ENCODE measurements around the gene LAMTOR5.
A peak's percentile ranks its signal among the peaks of the same experiment; 100 is the strongest.
"Not testable (repeated sequence)": the region's sequence is repeated elsewhere in the genome, so short reads cannot be mapped to it uniquely, and the experiment has no call there.

The LAMTOR5 gene

DNA sequence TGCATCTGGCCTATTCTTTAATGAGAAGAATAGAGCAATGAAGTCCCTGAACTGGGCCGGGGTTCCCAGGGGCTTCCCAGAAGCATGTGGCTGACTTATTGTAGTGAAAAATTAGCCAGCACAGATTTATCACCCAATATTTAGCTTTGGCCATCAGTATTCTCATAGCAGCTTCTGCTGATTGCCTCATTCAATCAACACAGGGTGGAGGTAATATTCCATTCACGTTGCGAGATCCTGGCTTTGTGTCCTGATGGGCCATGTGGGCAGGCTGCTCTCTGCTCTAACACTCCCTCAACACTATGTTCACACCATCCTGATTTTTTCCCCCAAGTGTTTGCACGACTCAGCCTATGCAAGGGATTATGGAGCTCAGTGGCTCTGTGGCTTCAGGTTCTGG lies 21.5 kb upstream of the LAMTOR5 start:
- no peak for DNase-seq (ENCODE audit: low read depth in 3 of 3, low spot score in 1 of 3)

DNA sequence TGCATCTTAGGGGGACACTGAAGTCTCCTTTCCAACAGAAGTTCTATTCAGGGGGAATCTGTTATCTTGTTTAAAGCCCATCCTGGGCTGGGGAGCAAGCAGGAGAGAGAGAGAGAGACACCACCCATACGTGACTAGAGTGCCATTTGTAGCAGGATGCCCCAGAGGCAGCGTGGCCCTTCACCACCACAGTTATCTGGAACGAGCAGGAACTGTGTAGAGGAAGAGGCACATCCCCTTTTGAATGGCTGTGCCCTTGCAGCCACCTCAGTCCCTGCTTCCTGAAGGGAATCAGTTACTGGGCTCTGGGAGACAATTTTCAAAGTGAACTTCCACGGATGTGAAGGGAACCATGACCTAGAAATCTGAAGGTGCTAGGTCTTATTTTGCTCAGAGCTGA lies 19.4 kb upstream of the LAMTOR5 start:
- DNase-seq (ENCODE audit: low read depth in 3 of 3, low spot score in 1 of 3) = no peak

DNA sequence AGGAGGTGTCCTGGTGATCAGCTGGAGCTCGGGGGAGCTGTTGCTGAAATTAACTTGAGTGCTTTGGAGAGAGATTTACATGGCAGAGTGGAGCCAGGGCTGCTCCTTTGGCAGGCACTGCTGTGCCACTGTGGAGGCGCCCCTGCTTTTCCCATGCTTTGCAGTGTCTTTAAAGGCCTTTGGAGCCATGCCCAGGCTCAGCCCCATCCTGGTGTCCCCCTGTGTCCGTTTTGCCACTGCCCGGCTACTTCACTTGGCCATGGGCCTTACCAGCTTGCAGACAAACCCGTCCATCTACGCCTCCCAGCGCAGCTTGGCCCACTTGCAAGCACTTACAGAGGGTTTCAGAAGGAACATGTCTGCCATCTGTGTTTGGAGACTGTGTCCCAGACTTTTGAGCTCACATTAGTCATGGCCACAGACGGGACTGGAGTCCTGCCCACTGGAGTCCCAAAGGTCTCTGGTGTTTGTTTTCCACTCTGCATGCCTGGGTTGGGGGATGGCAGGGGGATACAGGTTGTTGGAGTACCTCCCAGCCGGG lies 18.2 kb upstream of the LAMTOR5 start:
- DNase-seq (ENCODE audit: low read depth in 3 of 3, low spot score in 1 of 3) = no peak

DNA sequence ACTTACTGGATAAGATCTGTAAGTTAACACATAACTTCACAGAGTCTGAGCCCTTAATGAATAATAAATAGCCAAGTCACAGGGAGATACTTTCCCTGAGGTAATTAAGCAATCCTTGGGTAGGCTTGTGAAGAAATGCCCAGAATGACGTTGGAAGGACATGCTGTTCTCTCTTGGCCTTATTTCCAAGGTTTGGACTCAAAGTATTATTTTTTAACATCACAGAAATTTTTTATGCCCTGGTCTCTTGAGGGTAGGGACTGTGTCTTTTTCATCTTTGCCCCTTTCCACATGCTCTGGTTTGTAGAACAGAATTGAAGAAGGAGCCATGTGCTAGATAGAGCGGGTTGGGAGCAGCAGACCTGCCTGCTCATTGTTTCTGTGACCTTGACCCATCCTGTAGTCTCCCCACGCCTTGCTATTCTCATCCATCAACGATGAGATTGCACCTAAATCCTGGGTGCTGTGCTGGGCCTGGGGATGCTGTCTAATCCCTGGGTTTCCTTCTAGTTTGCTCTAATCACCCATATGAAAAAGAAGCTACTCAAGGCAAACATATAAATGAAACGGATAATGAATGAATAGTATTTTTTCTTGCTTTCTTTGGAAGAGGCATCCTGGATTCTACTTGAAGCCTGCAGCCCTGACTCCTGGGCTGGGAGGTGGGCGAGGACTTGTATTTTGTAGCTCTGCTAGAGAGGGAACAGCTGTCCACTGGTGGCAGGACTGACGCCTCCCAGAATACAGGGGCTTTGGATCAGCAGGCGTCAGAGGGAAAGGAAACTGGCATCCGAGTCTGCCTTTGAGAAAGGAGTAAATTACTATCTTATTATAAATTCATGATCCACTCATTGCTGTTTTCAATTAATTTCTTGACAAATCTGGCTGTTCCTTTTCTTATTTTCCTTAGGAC lies 17.5 kb upstream of the LAMTOR5 start:
- DNase-seq (ENCODE audit: low read depth in 3 of 3, low spot score in 1 of 3) = no peak

DNA sequence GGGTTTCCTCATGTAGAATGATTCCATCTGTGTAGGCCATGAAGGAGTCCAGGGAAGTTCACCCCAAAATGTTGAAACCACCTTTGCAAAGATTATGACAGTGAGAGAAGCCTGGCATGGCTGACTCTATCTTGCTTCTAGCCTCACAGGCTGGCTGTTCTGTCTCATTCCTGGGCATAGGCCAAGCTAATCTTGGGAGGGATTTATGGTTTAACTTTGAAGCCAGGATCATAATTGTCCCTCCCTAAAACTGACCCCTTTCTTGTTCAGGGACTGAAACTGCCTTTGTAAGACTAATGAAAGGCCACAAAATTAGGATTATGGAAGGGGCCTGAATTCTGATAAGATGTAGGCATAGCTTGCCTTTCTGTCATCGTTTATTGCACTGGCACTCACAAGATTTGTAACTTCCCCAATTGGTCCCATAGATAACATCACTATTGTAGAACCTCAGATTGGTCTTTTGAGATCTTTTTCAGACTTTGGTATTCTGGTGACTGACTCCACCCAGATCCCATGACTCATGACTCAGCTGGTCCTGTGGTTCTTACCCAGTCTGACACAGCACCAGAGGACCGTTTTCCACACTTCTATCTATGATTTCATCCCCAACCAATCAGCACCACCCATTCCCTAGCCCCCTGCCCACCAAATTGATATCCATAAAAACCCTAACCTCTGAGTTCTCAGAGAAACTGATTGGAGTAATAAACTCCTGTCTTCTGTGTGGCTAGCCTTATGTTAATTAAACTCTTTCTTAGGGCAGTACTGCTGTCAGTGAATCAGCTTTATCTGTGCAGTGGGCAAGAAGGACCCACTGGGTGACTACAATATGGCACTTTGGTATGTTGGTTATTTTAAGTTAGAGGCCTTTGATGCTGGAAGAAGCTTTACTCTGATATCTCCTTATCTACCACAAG lies 13.6 kb upstream of the LAMTOR5 start:
- no peak for DNase-seq (ENCODE audit: low read depth in 3 of 3, low spot score in 1 of 3)

DNA sequence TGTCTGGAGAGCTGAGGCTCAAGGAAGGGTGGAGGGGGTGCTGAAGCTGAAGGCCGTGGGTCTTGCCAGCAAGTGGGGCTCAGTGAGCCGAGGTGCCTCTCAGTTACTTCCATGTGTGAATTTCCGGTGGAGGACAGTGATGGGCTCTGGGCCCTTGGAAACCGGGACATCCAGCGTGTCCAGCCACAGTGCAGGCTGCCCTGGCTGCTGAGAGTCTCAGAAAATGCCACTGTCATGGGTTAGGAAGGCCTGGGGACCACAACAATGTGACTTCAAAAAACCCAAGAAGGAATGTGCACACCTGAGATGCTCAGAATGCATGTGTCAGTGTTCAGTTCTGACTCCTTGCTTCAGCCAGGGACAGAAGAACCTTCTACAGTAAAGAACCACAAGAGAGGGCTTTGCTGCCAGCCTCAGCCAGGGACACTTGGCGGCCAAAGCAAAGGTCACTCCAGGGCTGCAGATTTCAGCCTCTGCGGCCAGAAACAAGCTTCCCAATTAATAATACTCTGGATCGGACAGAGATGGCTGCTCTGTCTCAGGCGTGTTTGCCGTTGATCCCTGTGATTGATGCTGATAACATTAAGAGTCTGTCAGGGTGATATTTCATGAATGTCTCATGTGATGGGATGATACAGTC lies 12.6 kb upstream of the LAMTOR5 start:
- no peak for DNase-seq (ENCODE audit: low read depth in 3 of 3, low spot score in 1 of 3)

DNA sequence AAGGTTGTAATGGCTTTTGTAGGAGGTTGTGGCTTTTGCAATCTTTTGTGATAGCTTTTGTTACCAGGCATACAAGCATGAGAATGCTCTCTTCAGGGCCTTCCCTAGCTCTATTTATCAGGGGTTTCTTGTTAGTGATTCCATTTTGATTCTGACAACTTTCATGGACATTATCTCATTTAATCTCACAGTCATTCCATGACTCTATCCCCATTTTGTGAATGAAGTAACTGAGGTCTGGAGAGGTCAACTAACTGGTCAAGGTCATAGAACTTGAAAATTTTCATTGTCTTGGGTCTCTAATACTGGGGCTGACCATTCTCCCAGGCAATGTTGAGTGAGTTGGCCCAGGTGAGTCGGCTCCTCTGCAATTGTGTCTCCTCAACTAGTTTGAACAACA lies 11.2 kb upstream of the LAMTOR5 start:
- no peak for DNase-seq (ENCODE audit: low read depth in 3 of 3, low spot score in 1 of 3)

DNA sequence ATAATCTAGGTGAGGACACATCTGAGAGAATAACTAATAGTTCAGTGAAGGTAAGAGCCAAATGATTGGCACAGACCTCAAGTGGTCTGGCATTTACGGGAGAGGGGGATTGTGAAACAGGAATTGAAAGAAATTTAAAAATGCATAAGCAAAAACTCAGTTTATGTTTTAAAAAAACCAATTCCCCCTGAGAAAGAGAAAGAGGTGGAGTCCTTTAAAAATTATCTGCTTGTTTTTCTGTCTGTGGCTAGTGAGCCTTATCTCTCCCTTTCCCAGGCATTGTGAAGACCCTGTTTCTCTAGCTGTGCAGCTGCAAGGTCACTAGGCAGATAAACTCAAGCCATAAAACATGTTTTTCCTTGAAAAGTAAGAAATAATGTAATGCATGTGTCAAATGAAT lies 5.6 kb upstream of the LAMTOR5 start:
- not testable (repeated sequence) for DNase-seq (ENCODE audit: low read depth in 3 of 3, low spot score in 1 of 3)

DNA sequence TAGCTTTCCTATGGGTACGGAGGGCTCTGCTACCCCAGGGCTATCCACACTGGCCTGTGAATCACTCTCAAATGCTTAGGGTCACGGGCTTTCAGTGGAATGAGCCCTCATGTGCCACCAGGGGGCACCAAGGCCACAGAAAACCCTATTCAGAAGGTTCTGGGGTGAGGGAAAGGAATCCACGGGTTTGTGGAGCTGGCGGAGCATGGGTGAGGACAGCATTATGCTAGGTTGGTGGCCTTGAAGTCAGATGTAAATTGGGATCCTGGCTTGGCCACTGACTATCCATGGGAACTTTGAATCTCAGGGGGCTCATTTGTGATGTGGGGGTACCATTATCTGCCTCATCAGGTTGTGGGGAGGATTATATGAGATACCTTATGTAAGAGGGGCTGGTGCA lies 5.1 kb upstream of the LAMTOR5 start:
- DNase-seq (ENCODE audit: low read depth in 3 of 3, low spot score in 1 of 3) = peak; percentile 11 to 42 (median 17)

DNA sequence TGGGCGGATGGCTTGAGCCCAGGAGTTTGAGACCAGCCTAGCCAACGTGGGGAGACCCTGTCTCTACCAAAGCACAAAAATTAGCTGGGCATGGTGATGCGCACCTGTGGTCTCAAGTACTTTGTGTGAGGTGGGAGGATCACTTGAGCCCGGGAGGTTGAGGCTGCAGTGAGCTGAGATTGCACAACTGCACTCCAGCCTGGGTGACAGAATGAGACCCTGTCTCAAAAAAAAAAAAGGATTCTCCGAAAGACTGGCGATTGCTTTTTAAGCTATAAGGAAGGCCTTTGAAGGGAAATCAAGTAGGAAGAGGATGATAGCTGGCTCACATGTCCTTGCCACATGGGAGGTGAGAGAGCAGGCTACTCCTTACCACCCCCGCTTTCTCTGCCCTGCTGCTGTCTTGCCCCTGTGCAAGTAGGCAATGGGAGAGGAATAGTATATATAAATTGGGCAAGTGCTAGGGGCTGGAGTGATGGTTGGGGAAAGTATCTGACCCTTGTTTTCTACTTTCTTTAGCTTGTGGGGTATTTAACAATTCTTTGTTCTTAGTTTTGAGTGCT lies 3.8 kb upstream of the LAMTOR5 start:
- DNase-seq (ENCODE audit: low read depth in 3 of 3, low spot score in 1 of 3) = no peak

DNA sequence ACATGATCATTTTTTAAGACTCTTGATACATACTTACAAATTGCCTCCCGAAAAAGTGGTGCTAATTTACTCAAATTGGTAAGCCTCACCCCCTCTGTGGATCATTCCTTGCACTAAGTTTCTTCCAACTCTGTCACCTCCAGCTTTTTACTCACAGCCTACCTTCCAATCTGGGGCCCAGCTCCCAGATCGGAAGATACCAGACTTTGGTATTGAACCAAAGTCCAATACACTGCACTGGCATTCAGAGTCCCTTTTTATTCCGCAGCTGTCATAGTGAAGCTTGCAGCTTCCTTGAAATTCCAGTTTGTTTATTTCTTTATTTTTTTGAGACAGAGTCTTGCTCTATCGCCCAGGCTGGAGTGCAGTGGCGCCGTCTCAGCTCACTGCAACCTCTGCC lies 1.8 kb upstream of the LAMTOR5 start:
- no peak for DNase-seq (ENCODE audit: low read depth in 3 of 3, low spot score in 1 of 3)

DNA sequence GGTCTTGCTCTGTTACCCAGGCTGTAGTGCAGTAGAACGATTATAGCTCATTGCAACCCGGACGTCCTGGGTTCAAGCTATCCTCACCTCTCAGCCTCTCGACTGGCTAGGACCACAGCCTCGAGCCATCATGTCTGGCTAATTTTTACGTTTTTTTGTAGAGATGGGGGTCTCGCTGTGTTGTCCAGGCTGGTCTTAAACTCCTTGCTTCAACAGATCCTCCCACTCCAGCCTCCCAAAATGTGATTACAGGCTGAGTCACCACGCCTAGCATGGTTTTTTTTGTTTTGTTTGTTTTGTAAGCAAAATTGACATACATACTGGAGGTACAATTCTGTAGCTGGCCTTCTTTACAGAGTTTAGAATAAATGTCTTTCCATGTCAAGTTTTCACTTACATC lies 994 bp upstream of the LAMTOR5 start:
- no peak for DNase-seq (ENCODE audit: low read depth in 3 of 3, low spot score in 1 of 3)

DNA sequence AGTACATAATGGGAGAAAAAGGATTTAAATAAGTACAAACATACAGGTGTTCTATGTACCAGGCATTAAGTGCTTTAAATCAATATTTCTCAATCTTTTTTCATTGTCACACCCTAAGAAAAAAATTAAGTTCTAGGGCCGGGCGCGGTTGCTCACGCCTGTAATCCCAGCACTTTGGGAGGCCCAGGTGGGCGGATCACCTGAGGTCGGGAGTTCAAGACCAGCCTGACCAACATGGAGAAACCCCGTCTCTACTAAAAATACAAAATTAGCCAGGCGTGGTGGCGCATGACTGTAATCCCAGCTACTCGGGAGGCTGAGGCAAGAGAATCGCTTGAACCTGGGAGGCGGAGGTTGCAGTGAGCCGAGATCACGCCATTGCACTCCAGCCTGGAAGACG lies 1.1 kb downstream of the LAMTOR5 start:
- not testable (repeated sequence) for DNase-seq (ENCODE audit: low read depth in 3 of 3, low spot score in 1 of 3)

DNA sequence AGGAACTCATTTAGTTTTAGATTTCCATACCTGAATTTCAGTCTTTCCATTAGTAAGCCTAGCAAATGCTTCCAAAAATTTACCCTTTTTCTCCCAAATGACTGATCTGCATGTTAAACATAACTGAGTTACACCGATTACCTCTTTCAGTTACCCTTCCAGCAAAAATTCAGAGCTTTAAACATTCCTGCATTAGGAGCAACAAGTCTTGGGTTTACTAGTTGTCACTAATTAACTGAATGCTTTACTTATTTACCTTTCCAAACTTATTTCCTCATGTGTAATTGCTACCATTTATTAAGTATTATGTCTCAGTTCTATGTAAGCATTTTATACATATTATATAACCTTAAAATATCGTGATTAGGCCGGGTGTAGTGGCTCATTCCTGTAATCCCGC lies 3.1 kb downstream of the LAMTOR5 start:
- DNase-seq (ENCODE audit: low read depth in 3 of 3, low spot score in 1 of 3) = no peak

DNA sequence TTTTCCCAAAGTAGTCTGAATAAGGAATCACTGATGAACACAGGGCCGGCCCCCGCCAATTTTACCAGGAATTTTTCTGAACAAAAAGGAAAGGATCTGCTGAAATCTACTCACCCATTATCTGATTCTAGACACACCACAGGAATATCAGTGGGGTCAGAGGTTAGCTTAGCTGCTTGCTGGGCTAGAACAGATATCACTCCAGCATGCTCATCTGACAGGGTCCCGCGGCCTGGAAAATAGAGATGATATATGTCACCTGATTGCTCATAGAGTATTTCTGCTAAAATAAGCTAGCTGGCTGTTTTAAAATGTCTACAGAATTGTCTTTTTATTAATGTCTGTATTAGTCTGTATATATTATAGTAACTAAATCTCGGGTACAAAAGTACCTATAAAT lies 3.7 kb downstream of the LAMTOR5 start:
- DNase-seq (ENCODE audit: low read depth in 3 of 3, low spot score in 1 of 3) = no peak

DNA sequence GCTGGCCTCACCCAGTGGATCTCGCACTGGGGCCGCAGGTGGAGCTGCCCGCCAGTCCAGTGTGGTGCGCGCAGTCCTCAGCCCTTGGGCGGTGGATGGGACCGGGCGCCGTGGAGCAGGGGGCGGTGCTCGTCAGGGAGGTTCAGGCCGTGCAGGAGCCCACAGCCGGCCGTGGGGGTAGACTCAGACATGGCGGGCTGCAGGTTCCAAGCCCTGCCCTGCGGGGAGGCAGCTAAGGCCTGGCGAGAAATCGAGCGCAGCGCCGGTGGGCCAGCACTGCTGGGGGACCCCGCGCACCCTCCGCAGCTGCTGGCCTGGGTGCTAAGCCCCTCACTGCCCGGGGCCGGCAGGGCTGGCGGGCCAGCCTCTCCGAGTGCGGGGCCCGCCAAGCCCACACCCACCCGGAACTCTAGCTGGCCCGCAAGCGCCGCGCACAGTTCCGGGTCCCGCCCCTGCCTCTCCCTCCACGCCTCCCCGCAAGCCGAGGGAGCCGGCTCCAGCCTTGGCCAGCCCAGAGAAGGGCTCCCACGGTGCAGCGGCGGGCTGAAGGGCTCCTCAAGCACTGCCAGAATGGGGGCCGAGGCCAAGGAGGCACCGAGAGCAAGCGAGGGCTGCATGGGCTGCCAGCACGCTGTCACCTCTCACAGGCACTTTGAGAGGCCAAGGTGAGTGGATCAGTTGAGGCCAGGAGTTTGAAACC lies 11.1 kb downstream of the LAMTOR5 start:
- not testable (repeated sequence) for DNase-seq (ENCODE audit: low read depth in 3 of 3, low spot score in 1 of 3)

DNA sequence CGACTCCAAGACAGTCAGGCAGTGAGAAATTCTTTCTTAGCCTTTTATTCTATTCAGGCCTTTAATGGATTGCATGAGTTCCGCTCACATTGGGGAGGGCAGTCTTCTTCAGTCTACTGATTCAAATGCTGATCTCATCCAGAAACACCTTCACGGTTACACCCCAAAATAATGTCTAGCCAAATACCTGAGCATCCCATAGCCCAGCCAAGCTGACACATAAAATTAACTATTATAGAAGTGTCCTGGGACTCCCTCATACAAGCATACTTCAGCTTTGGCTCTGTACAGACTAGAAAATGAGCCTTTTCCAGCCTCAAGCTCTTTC lies 13.0 kb downstream of the LAMTOR5 start:
- DNase-seq (ENCODE audit: low read depth in 3 of 3, low spot score in 1 of 3) = no peak

DNA sequence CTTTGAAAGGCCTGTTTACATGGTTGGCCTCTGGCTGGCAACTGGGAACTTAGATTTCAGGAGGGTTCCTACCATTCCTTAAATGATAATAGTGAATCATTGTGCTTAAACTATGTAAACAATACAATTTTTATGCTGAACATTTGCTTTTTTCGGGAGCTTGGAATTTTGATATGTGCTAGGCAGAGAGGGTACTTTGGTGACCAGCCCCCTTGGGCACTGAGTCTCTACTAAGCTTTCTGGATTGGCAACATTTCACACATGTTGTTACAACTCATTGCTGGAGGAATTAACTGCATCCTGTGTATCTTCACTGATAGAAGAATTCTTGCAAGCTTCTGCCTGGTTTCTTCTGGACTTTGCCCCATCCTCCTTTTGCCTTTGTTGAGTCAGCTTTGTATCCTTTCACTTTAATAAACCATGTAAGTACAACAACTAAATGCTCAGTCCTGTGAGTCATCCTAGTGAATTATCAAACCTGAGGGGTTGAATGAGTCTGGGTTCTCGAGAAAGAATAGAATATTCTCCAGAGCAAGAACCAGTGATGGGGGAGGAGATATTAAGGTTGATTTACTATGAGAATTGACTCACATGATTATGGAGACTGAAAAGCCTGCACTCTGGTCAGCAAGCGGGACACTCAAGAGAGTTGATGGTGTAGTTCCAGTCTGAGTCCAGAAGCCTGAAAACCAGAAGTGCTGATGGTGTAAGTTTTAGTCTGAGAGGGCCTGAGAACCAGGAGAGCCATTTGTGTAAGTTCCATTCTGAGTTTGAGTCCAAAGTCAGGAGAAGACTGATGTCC lies 13.6 kb downstream of the LAMTOR5 start:
- DNase-seq (ENCODE audit: low read depth in 3 of 3, low spot score in 1 of 3) = no peak

DNA sequence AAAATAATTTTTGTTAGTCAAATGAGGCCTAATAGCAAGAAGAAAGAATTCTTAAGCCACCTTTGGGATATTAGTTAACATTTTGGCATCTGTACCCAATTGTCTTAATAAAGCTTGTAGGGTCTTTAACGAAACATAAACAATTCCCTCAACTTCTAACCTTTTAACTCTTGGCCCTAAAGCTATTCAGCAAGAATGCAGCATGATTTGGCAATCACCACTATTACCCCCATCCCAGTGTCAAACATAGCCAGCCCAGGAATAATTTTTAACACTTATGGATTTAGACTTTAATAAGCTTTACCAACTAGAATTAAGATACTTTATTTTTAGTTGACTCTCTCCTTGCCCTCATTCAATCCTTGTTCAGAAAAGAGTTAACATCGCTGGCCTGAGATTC lies 14.2 kb downstream of the LAMTOR5 start:
- DNase-seq (ENCODE audit: low read depth in 3 of 3, low spot score in 1 of 3) = no peak
